ENCODE data around the gene RECQL.
A peak's percentile ranks its signal among the peaks of the same experiment; 100 is the strongest.
"Not testable (repeated sequence)": the region's sequence is repeated elsewhere in the genome, so short reads cannot be mapped to it uniquely, and the experiment has no call there.

RECQL gene

GRCh38 chr12:21502164-21502496 lies 695 bp upstream of the RECQL start:
- DNase-seq, result peak; percentile 3

- DNase-seq, result no peak
Observed at GRCh38 chr12:21500786-21501257, 613 bp downstream of the RECQL start.

GRCh38 chr12:21499765-21500164 lies 1.7 kb downstream of the RECQL start:
- no peak for DNase-seq

GRCh38 chr12:21485998-21486397 lies 15.4 kb downstream of the RECQL start:
- no peak for DNase-seq

- DNase-seq, result no peak
Observed at GRCh38 chr12:21483531-21483930, 17.9 kb downstream of the RECQL start.

- no peak for DNase-seq
Observed at GRCh38 chr12:21478756-21479455, 22.5 kb downstream of the RECQL start.

- no peak for DNase-seq
Observed at GRCh38 chr12:21476949-21477348, 24.5 kb downstream of the RECQL start.

GRCh38 chr12:21475552-21475951 lies 25.9 kb downstream of the RECQL start:
- DNase-seq, result no peak

GRCh38 chr12:21472197-21472823 lies 29.1 kb downstream of the RECQL start:
- no peak for DNase-seq

GRCh38 chr12:21471294-21471693 lies 30.1 kb downstream of the RECQL start:
- DNase-seq, result no peak

- not testable (repeated sequence) for DNase-seq
Observed at GRCh38 chr12:21467334-21467733, 34.1 kb downstream of the RECQL start.

GRCh38 chr12:21459474-21459873 lies 42.0 kb downstream of the RECQL start:
- DNase-seq, result no peak

GRCh38 chr12:21456291-21456780 lies 45.1 kb downstream of the RECQL start:
- DNase-seq, result no peak

GRCh38 chr12:21453312-21453852 lies 48.1 kb downstream of the RECQL start:
- DNase-seq, result no peak

GRCh38 chr12:21451529-21451928 lies 49.9 kb downstream of the RECQL start:
- DNase-seq, result no peak

GRCh38 chr12:21444193-21445146 lies 57.0 kb downstream of the RECQL start:
- DNase-seq, result no peak

GRCh38 chr12:21439347-21439746 lies 62.1 kb downstream of the RECQL start:
- no peak for DNase-seq

- DNase-seq, result no peak
Observed at GRCh38 chr12:21438643-21439042, 62.8 kb downstream of the RECQL start.

GRCh38 chr12:21434699-21435098 lies 66.7 kb downstream of the RECQL start:
- no peak for DNase-seq

GRCh38 chr12:21433525-21433924 lies 67.9 kb downstream of the RECQL start:
- DNase-seq, result no peak

GRCh38 chr12:21429994-21430393 lies 71.4 kb downstream of the RECQL start:
- no peak for DNase-seq

- DNase-seq, result no peak
Observed at GRCh38 chr12:21428241-21428640, 73.2 kb downstream of the RECQL start.

Measured in NK-92 treated with Interleukin-12 subunit alpha and Interleukin-12 subunit beta, amount 100 ng/mL, for 24 hours (cell line).